Measurements from ENCODE around the gene APOBEC2.

The APOBEC2 gene

DNA sequence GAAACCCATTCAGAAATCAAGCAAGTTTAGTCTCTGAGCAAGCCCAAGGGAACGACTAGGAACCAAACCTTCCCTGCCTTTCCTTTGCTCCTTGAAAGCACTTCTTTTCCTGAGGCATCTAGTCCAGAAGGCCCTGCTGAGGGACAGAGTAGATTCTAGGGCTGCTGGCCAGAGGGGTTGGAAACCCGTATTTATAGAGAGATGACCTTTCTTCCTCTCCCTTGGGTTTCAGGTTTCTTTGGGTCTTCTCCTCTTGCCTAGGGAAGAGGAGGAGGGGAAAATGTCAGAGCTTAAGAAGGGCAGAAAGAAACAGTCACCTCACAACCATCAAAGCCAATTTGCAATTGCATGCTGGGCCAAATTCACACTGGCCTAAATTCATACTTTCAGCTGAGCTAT, 5.8 kb downstream of the APOBEC2 start:
- no peak for DNase-seq (ENCODE audit: low read depth)
- no peak overlapping the region for H3K4me3 ChIP-seq (ENCODE audit: low read depth, low read length)
- TF ChIP-seq, protein P1, sequence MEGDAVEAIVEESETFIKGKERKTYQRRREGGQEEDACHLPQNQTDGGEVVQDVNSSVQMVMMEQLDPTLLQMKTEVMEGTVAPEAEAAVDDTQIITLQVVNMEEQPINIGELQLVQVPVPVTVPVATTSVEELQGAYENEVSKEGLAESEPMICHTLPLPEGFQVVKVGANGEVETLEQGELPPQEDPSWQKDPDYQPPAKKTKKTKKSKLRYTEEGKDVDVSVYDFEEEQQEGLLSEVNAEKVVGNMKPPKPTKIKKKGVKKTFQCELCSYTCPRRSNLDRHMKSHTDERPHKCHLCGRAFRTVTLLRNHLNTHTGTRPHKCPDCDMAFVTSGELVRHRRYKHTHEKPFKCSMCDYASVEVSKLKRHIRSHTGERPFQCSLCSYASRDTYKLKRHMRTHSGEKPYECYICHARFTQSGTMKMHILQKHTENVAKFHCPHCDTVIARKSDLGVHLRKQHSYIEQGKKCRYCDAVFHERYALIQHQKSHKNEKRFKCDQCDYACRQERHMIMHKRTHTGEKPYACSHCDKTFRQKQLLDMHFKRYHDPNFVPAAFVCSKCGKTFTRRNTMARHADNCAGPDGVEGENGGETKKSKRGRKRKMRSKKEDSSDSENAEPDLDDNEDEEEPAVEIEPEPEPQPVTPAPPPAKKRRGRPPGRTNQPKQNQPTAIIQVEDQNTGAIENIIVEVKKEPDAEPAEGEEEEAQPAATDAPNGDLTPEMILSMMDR (IDR thresholded peaks at IDR 0.05; ENCODE audit: control insufficient read depth, extremely low read depth, insufficient read depth) = no peak

DNA sequence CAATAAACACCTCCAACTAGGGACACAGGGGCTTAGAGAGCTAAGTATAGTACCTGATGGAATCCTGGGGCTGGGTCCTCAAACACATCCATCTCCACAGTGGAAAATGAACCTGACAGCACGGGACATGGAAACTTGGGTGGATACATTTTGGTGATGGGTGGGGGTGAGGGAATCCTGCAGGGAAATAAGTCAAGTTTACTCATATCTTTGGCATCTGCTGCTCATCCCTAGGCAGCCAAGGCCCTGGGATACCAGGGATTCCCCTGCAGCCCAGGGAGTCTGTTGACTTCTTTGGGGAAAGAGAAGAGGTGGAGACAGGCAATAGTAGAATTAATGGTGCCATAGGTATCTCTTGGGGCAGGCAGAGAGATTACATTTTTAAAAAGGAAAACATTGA, 6.6 kb downstream of the APOBEC2 start:
- DNase-seq (ENCODE audit: low read depth) = no peak
- TF ChIP-seq, protein P1 (IDR thresholded peaks at IDR 0.05; ENCODE audit: control insufficient read depth, extremely low read depth, insufficient read depth) = no peak
- no peak overlapping the region for H3K4me3 ChIP-seq (ENCODE audit: low read depth, low read length)

DNA sequence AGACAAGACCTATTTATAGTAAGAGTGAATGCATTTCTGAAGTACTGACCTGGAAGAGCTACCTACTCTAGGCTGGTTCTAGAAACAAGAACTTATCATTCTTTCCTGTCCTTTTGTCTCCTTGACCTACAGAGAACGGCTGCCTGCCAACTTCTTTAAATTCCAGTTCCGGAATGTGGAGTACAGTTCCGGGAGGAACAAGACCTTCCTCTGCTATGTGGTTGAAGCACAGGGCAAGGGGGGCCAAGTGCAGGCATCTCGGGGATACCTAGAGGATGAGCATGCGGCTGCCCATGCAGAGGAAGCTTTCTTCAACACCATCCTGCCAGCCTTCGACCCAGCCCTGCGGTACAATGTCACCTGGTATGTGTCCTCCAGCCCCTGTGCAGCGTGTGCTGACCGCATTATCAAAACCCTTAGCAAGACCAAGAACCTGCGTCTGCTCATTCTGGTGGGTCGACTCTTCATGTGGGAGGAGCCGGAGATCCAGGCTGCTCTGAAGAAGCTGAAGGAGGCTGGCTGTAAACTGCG, 8.3 kb downstream of the APOBEC2 start:
- TF ChIP-seq, protein P1 (IDR thresholded peaks at IDR 0.05; ENCODE audit: control insufficient read depth, extremely low read depth, insufficient read depth) = no peak
- no peak overlapping the region for H3K4me3 ChIP-seq (ENCODE audit: low read depth, low read length)
- no peak for DNase-seq (ENCODE audit: low read depth)

GRCh38 chr6:41062056-41062455, 9.1 kb downstream of the APOBEC2 start:
- TF ChIP-seq, protein P1 (IDR thresholded peaks at IDR 0.05; ENCODE audit: control insufficient read depth, extremely low read depth, insufficient read depth) = no peak
- no peak overlapping the region for H3K4me3 ChIP-seq (ENCODE audit: low read depth, low read length)
- DNase-seq (ENCODE audit: low read depth) = no peak

DNA sequence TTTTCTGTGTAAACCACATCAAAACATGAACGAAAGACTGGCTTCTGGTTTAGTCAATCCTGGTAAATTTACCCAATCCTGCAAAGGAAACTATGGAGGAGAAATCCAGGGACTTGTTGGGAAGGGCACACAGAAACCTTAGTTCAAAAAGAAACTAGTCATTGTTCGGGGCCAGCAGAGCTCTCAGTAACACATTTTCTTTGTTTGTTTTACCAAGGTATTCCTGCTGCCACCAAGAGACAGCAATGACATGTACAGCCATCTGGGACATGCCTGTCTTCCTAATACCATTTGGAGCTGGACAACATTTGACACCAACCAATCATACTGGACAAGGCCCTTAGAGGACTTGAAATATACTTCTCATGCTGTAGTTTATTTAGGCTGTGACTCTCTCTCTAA, 10.9 kb downstream of the APOBEC2 start:
- no peak overlapping the region for H3K4me3 ChIP-seq (ENCODE audit: low read depth, low read length)
- DNase-seq (ENCODE audit: low read depth) = no peak
- TF ChIP-seq, protein P1 (IDR thresholded peaks at IDR 0.05; ENCODE audit: control insufficient read depth, extremely low read depth, insufficient read depth) = no peak

DNA sequence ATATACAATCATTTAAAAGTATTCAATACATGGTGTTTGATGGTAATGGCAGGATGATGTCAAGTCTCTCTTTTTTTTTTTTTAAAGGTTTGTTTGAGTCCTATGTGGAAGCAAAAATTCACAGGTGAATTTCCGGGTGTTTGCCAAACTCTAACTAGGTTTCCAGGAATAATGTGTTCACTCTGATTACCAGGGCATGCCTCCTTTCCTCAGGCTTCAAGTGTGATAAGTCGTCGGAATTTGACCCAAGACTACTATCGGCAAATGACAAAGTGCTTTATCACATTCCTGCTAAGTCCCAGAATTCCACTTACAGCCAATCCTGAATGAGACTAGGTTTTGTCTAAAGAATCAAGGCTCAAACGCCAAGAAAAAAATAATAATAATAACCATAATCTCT, 11.8 kb downstream of the APOBEC2 start:
- TF ChIP-seq, protein P1 (IDR thresholded peaks at IDR 0.05; ENCODE audit: control insufficient read depth, extremely low read depth, insufficient read depth) = no peak
- no peak overlapping the region for H3K4me3 ChIP-seq (ENCODE audit: low read depth, low read length)
- no peak for DNase-seq (ENCODE audit: low read depth)

DNA sequence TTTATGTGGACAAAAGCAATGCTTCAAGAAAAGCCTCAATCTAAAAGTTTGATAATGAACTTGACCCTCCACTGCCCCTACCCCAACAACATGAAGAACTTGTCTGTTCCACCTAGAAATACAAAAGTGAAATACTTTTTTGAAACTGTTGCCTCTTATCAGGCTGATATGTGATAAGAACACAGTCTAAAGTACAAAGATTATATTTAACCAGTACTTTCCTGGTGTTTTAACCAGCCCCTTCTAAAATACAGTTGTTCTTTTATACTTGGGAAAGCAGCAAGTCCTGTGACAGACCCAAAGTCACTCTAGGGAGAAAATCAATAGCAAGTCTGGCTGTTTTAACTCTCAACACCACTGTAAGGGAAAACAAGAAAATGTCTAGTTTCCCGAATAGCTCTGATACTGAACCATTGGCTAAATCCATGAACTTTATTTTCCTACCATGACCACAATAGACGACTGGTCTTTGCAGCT, 12.6 kb downstream of the APOBEC2 start:
- TF ChIP-seq, protein P1 (IDR thresholded peaks at IDR 0.05; ENCODE audit: control insufficient read depth, extremely low read depth, insufficient read depth) = no peak
- no peak for DNase-seq (ENCODE audit: low read depth)
- H3K4me3 ChIP-seq (ENCODE audit: low read depth, low read length) = no peak overlapping the region

Measured in LNCaP clone FGC (cell line).